ENCODE results near the gene FAM83D. TPM values are rescaled to one million over a fixed set of nuclear protein-coding genes. Genes with fewer than 3 reads are reported as not detected.
A peak's percentile ranks its signal among the peaks of the same experiment; 100 is the strongest.

Gene FAM83D
- total RNA-seq, 2 experiments from 2014 or later, result 11.8 to 14.2 TPM

GRCh38 chr20:38917657-38918056 lies 8.6 kb upstream of the FAM83D start:
- H3K4me1 Mint-ChIP-seq, result no peaks in the 10 kb centered on the region

GRCh38 chr20:38918172-38918571 lies 8.0 kb upstream of the FAM83D start:
- Mint-ChIP-seq H3K9me3 (no peaks in the 10 kb centered on the region), H3K4me3 (no peak overlapping the region), H3K4me1 (no peaks in the 10 kb centered on the region), H3K27ac (no peak overlapping the region), H3K27me3 (no peaks in the 10 kb centered on the region), H3K36me3 (no peaks in the 10 kb centered on the region)
- no peak for DNase-seq

More at GRCh38 chr20:38917657-38918056, 8.6 kb upstream of the FAM83D start:
- H3K36me3 Mint-ChIP-seq, result no peaks in the 10 kb centered on the region
- H3K9me3 Mint-ChIP-seq, result no peaks in the 10 kb centered on the region
- no peak overlapping the region for H3K4me3 Mint-ChIP-seq
- DNase-seq, result no peak
- no peaks in the 10 kb centered on the region for H3K27me3 Mint-ChIP-seq
- no peak overlapping the region for H3K27ac Mint-ChIP-seq

DNA sequence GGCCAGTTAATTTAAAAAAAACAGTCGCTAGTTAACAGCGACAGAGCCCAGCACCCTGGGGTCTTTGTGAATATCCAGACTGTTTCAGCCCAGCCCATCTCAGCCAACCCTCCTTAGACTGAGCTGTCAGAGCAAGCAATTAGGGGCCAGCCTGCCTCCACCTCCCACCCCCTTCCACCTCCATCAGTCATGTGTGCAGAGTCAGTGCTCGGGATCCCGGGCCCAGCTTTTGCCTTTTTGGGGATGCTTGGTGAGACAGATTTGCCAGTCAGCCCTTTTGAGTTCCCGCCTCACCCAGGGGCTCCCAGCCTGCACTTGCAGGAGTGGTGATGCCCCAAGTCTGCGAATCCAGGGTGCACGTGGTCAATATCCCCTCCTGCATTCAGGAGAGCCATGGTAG lies 6.5 kb upstream of the FAM83D start:
- Mint-ChIP-seq H3K27me3 (no peaks in the 10 kb centered on the region), H3K36me3 (no peaks in the 10 kb centered on the region), H3K27ac (no peak overlapping the region), H3K9me3 (no peaks in the 10 kb centered on the region), H3K4me1 (no peaks in the 10 kb centered on the region), H3K4me3 (no peak overlapping the region)
- DNase-seq, result no peak

GRCh38 chr20:38920411-38920810 lies 5.8 kb upstream of the FAM83D start:
- DNase-seq, result no peak
- no peaks in the 10 kb centered on the region for H3K36me3 Mint-ChIP-seq
- no peak overlapping the region for H3K4me3 Mint-ChIP-seq
- H3K4me1 Mint-ChIP-seq, result no peaks in the 10 kb centered on the region
- no peaks in the 10 kb centered on the region for H3K27me3 Mint-ChIP-seq
- no peak overlapping the region for H3K27ac Mint-ChIP-seq
- H3K9me3 Mint-ChIP-seq, result no peaks in the 10 kb centered on the region

GRCh38 chr20:38920851-38921250 lies 5.4 kb upstream of the FAM83D start:
- H3K36me3 Mint-ChIP-seq, result no peaks in the 10 kb centered on the region
- no peaks in the 10 kb centered on the region for H3K27me3 Mint-ChIP-seq
- DNase-seq, result no peak
- no peak overlapping the region for H3K27ac Mint-ChIP-seq
- H3K4me3 Mint-ChIP-seq, result no peak overlapping the region
- peaks cover 3% of the 10 kb centered on the region for H3K4me1 Mint-ChIP-seq
- H3K9me3 Mint-ChIP-seq, result no peaks in the 10 kb centered on the region

DNA sequence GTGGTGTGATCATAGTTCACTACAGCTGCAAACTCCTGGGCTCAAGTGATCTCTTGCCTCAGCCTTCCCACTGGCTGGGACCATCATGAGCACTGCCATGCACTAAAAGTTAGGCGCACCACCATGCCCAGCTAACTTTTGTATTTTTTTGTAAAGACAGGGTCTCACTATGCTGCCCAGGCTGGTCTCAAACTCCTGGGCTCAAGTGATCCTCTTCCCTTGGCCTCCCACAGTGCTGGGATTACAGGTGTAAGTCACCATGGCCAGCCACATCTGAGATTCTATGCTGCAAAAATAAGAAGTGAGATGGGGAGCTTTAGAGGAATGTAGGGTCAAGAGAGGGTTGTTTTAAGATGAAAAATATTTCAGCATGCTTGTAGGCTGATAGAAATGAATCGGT lies 1.5 kb upstream of the FAM83D start:
- no peak overlapping the region for H3K4me3 Mint-ChIP-seq
- no peaks in the 10 kb centered on the region for H3K9me3 Mint-ChIP-seq
- no peak overlapping the region for H3K27ac Mint-ChIP-seq
- H3K4me1 Mint-ChIP-seq, result peaks cover 18% of the 10 kb centered on the region
- no peak for DNase-seq
- no peaks in the 10 kb centered on the region for H3K27me3 Mint-ChIP-seq
- peaks cover 14% of the 10 kb centered on the region for H3K36me3 Mint-ChIP-seq

GRCh38 chr20:38926934-38927616 lies 858 bp downstream of the FAM83D start:
- Mint-ChIP-seq H3K9me3 (no peaks in the 10 kb centered on the region), H3K36me3 (peaks cover 14% of the 10 kb centered on the region), H3K27ac (peak overlapping the region; percentile 48), H3K4me1 (peaks cover 23% of the 10 kb centered on the region), H3K4me3 (peak overlapping the region; percentile 84), H3K27me3 (no peaks in the 10 kb centered on the region)
- DNase-seq, result no peak

GRCh38 chr20:38927902-38928578 lies 1.8 kb downstream of the FAM83D start:
- no peaks in the 10 kb centered on the region for H3K9me3 Mint-ChIP-seq
- no peak for DNase-seq
- H3K4me1 Mint-ChIP-seq, result peaks cover 23% of the 10 kb centered on the region
- H3K4me3 Mint-ChIP-seq, result peak overlapping the region; percentile 84
- no peaks in the 10 kb centered on the region for H3K27me3 Mint-ChIP-seq
- peaks cover 14% of the 10 kb centered on the region for H3K36me3 Mint-ChIP-seq
- H3K27ac Mint-ChIP-seq, result no peak overlapping the region

- H3K4me1 Mint-ChIP-seq, result peaks cover 23% of the 10 kb centered on the region
- H3K36me3 Mint-ChIP-seq, result peaks cover 17% of the 10 kb centered on the region
- DNase-seq, result no peak
- H3K27me3 Mint-ChIP-seq, result no peaks in the 10 kb centered on the region
- H3K9me3 Mint-ChIP-seq, result no peaks in the 10 kb centered on the region
- no peak overlapping the region for H3K27ac Mint-ChIP-seq
- H3K4me3 Mint-ChIP-seq, result no peak overlapping the region
Observed at GRCh38 chr20:38930242-38930569, 4.0 kb downstream of the FAM83D start.

- peaks cover 19% of the 10 kb centered on the region for H3K4me1 Mint-ChIP-seq
- peaks cover 16% of the 10 kb centered on the region for H3K36me3 Mint-ChIP-seq
- no peak for DNase-seq
- no peaks in the 10 kb centered on the region for H3K9me3 Mint-ChIP-seq
- H3K4me3 Mint-ChIP-seq, result no peak overlapping the region
- H3K27ac Mint-ChIP-seq, result no peak overlapping the region
- H3K27me3 Mint-ChIP-seq, result no peaks in the 10 kb centered on the region
Observed at GRCh38 chr20:38931984-38932383, 5.8 kb downstream of the FAM83D start.

- Mint-ChIP-seq H3K4me3 (no peak overlapping the region), H3K27ac (no peak overlapping the region), H3K4me1 (peaks cover 19% of the 10 kb centered on the region), H3K9me3 (no peaks in the 10 kb centered on the region), H3K36me3 (peaks cover 16% of the 10 kb centered on the region), H3K27me3 (no peaks in the 10 kb centered on the region)
- DNase-seq, result no peak
Observed at GRCh38 chr20:38932457-38933120, 6.4 kb downstream of the FAM83D start.

DNA sequence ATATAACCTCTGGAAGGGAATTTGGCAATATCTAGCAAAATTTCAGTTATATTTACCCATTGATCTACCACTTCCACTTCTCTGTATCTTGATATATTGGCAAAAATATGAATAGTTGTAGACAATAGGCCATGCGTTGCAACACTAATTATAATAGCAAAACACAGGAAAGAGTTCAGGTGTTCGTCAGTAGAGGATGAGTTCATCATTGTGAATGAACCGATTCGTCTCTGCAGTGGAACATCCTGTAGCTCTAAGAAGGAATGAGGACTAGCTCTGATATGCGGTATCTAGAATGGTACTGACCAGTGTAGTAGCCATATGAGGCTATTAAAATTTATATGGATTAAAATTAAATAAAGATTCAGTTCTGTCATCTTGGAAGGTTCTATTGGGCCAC lies 8.3 kb downstream of the FAM83D start:
- Mint-ChIP-seq H3K36me3 (peaks cover 5% of the 10 kb centered on the region), H3K9me3 (no peaks in the 10 kb centered on the region), H3K4me3 (no peak overlapping the region), H3K27ac (no peak overlapping the region), H3K4me1 (peaks cover 4% of the 10 kb centered on the region), H3K27me3 (no peaks in the 10 kb centered on the region)
- no peak for DNase-seq

DNA sequence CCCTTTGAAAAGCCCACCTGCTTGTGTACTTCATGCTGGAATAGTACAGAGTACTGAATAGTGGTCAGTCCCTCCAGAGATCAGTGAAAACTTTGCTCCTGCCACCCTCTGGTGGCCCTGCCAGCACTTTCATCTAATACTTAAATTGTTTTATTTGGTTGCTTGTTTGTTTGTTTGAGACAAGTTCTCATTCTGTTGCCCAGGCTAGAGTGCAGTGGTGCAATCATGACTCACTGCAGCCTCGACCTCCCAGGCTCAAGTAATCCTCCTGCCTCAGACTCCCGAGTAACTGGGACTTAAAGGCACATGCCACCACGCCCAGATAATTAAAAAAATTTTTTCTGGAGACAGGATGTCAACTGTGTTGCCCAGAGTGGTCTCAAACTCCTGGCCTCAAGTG lies 9.1 kb downstream of the FAM83D start:
- DNase-seq, result no peak
- Mint-ChIP-seq H3K4me1 (no peaks in the 10 kb centered on the region), H3K27me3 (no peaks in the 10 kb centered on the region), H3K4me3 (no peak overlapping the region), H3K27ac (no peak overlapping the region), H3K9me3 (no peaks in the 10 kb centered on the region), H3K36me3 (peaks cover 8% of the 10 kb centered on the region)

- DNase-seq, result no peak
- Mint-ChIP-seq H3K9me3 (no peaks in the 10 kb centered on the region), H3K27me3 (no peaks in the 10 kb centered on the region), H3K4me1 (no peaks in the 10 kb centered on the region), H3K36me3 (peaks cover 8% of the 10 kb centered on the region), H3K27ac (no peak overlapping the region), H3K4me3 (no peak overlapping the region)
Observed at GRCh38 chr20:38935967-38936407, 9.8 kb downstream of the FAM83D start.

DNA sequence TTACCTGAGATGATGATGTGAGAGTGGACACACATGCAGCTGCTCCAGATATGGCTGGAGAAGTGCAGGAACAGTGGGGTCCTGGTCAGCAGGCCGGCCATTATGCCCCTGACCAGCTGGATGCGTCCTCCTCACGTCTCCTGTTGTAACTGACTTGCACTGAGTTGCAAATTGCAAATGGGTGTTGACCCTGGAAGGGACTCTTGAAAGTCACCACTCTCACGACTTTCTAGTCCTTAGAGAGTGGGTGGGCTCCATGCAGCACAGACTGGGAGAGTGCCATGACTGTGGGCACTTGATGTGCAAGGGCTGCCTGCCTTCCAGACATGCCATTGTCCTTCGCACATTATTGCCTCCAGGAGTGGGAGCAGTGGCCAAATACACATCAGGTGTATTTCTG lies 10.8 kb downstream of the FAM83D start:
- peaks cover 10% of the 10 kb centered on the region for H3K36me3 Mint-ChIP-seq

More for the DNA sequence above, 10.8 kb downstream of the FAM83D start:
- Mint-ChIP-seq H3K27me3 (no peaks in the 10 kb centered on the region), H3K9me3 (no peaks in the 10 kb centered on the region), H3K4me1 (no peaks in the 10 kb centered on the region), H3K27ac (no peak overlapping the region), H3K4me3 (no peak overlapping the region)
- no peak for DNase-seq

Data from activated naive CD8-positive, alpha-beta T cell treated with anti-CD3 and anti-CD28 coated beads for 36 hours (primary cell).